HG03135 (cell line): ENCODE data around the gene MGAT1.
"Not testable (repeated sequence)": the region's sequence is repeated elsewhere in the genome, so short reads cannot be mapped to it uniquely, and the experiment has no call there.

Experiments
- ATAC-seq: cut with Tn5 transposase; IDR thresholded peaks from one replicate; pipeline ENCODE4 v1.9.1; 2021; ENCODE audit warnings: mild to moderate bottlenecking, moderate library complexity; ENCODE audit not compliant: unreplicated experiment

The MGAT1 gene

GRCh38 chr5:180786531-180787398 lies 15.8 kb downstream of the MGAT1 start:
- no peak for ATAC-seq

DNA sequence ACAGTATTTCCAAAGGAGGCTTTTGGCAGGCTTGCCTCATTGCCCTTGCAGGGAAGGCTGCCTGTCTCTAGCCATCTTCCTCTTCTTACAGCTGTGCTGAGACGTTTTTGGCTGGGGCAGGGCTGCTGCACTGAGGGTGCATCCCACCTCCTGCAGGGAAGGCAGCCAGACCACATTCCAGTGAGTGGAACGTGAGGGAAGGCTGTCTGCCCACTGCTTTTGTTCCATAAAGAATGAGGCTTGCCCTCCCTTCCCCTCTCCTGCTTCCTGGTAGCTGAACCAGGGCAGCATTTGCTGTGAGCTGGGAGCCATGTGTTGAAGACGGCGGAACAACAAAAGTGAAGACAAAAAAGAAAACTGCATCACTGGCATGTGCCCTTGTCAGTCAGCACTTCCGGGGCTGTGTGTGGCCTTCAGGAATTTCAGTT lies 16.8 kb downstream of the MGAT1 start:
- no peak for ATAC-seq

DNA sequence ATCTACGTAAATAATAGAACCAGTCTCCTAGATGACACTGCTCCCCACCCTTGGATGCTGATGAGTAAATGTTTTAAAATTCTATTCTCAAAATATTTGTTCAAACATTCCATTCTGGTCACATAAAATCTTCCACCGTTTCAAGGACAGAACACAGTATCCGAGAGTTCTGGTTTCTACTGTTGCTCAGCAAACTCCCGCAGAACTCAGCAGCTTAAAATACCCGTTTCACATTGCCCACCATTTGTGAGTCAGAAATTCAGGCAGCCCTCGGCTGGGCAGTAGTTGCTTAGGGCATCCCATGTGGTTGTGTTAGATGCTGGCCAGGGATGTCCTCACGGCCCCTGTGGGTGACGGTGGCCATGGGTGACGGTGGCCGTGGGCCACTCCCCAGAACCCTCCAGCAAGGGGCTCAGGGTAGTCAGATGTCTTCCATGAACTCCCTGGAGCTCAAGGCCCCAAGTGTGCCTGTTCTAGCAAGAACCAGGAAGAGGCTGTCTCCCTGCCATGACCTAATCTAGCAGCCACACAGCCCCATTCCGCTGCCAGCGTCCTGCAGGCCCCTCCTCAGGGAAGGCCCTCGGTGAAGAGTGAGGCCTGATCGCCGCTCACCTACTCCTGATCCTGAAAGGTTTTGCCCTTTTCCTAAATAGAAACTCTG lies 17.4 kb downstream of the MGAT1 start:
- ATAC-seq: no peak

DNA sequence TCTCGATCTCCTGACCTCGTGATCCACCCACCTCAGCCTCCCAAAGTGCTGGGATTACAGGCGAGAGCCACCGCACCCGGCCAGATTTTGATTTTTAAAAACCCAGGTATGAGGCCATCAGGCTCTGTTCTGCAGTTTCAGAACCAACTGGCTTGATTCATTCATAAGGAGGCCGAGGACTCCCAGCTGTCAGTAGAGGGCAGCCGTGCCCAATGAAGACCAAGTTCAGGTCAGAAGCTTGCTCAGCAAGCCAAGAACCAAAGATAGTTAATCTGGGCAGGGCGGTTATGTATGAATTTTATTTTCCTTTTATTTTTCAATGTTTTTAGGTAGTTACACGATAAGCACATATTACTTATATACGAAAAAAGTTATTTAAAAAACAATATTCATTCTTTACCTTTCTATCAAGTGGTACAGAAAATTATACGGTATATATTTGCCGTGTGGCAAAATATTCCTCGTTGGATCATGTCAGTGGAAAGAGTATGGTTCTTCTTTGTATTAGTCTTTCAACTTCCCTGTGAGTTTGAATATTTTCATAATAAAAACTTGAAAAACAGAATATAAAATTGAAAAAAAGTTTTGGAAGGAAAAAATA lies 18.0 kb downstream of the MGAT1 start:
- no peak for ATAC-seq

- no peak for ATAC-seq
These were observed 19.1 kb downstream of the MGAT1 start for GRCh38 chr5:180783340-180784052.

DNA sequence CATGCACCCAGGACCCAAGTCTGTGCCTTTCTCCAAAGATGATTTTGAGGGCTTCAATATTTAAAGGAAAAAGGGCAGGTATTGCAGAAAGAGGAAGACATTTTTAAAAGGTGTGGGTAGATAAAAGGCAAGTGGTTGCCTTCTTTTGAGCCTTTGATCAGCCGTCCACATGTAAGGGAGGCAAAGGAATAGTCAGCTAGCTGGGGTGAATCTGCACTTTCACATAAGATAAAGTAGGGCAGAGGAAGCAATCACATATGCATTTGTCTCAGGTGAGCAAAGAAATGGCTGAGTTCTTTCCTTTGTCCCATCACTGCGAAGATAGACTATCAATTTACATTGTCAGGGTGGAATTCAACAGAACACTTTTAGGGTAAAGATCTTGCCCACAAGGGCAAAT lies 19.9 kb downstream of the MGAT1 start:
- no peak for ATAC-seq

DNA sequence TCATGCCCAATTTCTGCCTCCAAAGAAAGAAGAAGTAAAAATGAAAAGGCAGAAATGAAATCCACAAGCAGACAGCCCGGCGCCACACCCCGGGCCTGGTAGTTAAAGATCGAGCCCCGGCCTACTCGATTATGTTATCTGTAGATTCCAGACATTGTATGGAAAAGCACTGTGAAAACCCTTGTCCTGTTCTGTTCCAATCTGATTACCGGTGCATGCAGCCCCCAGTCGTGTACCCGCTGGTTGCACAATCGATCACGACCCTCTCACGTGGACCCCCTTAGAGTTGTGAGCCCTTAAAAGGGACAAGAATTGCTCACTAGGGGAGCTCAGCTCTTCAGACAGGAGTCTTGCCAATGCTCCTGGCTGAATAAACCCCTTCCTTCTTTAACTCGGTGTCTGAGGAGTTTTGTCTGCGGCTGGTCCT lies 20.7 kb downstream of the MGAT1 start:
- not testable (repeated sequence) for ATAC-seq

DNA sequence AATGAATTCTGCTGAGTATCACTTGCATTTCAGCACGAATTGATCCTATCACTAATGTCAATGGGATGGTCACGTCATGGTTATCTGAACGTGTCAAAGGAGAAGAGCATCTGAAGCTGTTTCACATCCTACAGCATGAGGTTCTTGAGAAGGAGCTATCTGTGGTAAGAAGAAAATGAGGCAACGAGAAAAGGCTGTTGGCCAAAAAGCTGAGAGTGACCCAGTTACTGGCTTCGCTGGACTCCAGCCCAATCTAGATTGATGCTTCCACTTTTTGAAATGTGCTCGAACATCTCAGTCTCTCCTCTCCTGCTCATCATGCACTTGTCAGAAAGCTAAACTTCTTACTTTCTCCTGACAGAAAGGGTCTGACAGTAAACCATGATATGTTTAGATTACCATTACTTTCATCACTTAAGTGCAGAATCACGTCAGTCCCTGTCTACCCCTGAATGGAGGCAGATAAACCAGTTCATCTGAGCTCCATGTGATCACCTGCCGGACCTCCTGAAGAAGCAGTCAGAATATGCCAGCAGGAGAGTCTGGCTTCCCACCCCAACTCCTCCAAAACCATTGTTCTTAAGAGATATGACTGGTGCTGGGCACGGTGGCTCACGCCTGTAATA lies 22.5 kb downstream of the MGAT1 start:
- no peak for ATAC-seq

- ATAC-seq: no peak
These were observed 25.1 kb downstream of the MGAT1 start for GRCh38 chr5:180777475-180777874.

- ATAC-seq: no peak
These were observed 26.2 kb downstream of the MGAT1 start for GRCh38 chr5:180776376-180776775.

DNA sequence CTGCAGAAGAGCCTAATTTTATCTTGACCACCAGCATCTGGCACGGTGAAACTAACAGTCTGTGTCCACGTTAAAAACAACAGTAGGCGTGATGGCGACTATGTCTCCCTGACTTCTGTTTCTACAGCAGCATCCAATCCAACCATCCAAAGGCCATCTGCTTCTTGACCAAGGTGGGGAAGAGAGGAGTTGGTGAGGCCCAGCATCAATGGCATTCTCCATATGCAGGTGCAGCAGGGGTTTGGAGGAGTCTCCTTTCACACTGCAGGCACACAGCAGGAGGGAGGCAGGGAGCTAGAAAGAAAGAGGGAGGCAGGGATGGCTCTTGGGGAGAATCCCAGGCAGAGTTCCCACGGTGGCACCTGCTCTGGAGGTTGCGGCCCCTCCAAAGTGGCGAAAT lies 27.0 kb downstream of the MGAT1 start:
- no peak for ATAC-seq

DNA sequence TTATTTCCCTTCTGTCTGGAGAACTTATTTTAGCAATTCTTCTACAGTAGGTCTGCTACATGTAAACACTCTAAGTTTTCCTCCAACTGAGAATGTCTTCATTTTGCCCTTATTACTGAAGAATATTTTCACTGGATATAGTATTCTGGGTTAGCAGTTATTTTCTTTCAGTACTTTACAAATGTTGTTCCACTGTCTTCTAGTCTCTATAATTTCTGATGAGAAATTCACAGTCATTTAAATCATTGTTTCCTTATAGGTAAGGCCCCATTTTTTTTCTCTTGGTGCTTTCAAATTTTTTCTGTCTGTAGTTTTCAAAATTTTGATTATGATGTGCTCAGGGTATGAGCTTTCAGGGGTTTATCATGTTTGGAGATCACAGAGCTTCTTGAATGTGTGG lies 30.8 kb downstream of the MGAT1 start:
- ATAC-seq: no peak

DNA sequence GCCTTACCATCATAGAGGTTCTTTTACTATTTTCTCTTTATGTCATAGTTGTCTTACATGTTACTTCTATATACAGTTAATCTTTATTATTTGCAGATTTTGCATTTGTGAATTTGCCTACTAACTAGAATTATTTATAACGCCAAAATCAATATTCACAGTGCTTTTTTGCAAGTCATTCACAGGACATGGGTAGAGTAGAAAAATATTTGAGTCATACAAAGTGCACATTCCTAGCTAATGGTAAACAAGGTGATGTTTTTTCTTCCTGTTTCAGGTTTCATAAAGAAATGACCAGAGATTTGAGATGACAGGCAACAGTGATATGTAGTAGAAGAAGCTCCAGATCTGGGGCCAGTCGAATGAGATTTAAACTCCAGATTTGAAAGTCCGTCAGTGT lies 32.8 kb downstream of the MGAT1 start:
- ATAC-seq: no peak

GRCh38 chr5:180755601-180756000 lies 47.0 kb downstream of the MGAT1 start:
- ATAC-seq: no peak

DNA sequence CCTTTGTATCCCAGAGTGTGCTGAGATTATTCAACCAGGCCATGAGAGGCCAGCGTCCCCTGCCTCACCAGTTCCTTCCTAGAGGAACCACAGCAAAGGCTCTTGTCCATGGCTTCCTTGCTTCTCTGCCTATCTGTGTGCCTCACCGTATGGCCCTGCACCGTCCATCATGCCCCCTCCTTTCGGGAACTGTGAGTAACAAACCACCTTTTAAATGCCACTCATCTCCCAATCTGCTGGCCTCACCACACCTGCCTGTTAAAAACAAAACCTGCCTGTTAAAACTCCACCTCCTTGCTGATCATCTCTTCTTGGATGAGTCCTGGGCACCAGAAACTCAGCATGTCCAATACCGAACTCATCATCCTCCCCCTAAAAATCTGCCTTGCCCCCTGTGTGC lies 58.4 kb downstream of the MGAT1 start:
- no peak for ATAC-seq

DNA sequence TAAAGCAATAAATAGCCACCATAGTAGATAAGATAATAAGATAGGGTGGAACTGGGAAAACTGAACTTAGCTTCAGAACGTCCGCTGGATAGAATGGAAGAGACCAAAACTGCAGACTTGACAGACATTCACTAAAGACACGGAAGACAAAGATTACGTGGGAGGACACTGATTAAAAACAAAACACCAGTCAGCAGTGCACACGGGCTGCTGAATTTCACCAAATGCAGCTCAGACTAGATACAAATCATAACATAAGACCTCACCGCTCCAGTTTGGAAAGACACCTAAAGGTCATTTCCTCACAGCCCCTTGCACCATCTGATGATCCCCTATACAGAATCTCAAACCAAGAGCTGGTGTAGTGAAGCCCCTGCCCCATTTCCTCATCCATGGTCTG lies 59.9 kb downstream of the MGAT1 start:
- ATAC-seq: no peak

- ATAC-seq: not testable (repeated sequence)
These were observed 61.7 kb downstream of the MGAT1 start for GRCh38 chr5:180740953-180741352.

GRCh38 chr5:180739958-180740357 lies 62.6 kb downstream of the MGAT1 start, which contains the start of gene OR2Y1:
Gene OR2Y1, minus strand, starts transcription at chr5:180740058. Its CDS starts 0 bp downstream, at chr5:180740058.
- ATAC-seq: no peak

- ATAC-seq: no peak
These were observed 63.3 kb downstream of the MGAT1 start for GRCh38 chr5:180739271-180739670.

GRCh38 chr5:180736536-180736935 lies 66.1 kb downstream of the MGAT1 start:
- ATAC-seq: no peak
